Fibroblast of villous mesenchyme (primary cell): Measurements from ENCODE around the gene SREBF2. TPM values are rescaled to one million over a fixed set of nuclear protein-coding genes. Genes with fewer than 3 reads are reported as not detected.

Experiments used
- DNase-seq: peaks from one replicate; pipeline ENCODE4 v3.0.0-alpha.2; 2010; ENCODE audit warnings: low read depth
- H3K4me3 ChIP-seq: 2 replicates; pipeline ENCODE4 v1.5.1; 2011; ENCODE audit warnings: low read depth, mild to moderate bottlenecking, low read length
- CTCF ChIP-seq: IDR thresholded peaks from 2 replicates; pipeline ENCODE4 v1.5.1; 2012; ENCODE audit warnings: low read depth, mild to moderate bottlenecking, low read length; ENCODE audit not compliant: insufficient read depth
- total RNA-seq: library from RNA; depleted of rRNA; stranded (reverse); fragments of >200 nt; gene quantifications from 2 replicates; pipeline ENCODE4 v1.2.3, GENCODE V29; 2012

The SREBF2 gene
- total RNA-seq, 1 donor = 83.3 TPM

GRCh38 chr22:41920271-41920976, 87.5 kb downstream of the SREBF2 start:
- DNase-seq = no peak
- H3K4me3 ChIP-seq = no peak overlapping the region
- TF ChIP-seq CTCF = no peak

- DNase-seq = no peak
These were observed 89.4 kb downstream of the SREBF2 start for GRCh38 chr22:41922328-41922727.

GRCh38 chr22:41922940-41923594, 90.2 kb downstream of the SREBF2 start:
- no peak overlapping the region for H3K4me3 ChIP-seq

More at GRCh38 chr22:41922328-41922727, 89.4 kb downstream of the SREBF2 start:
- H3K4me3 ChIP-seq = no peak overlapping the region
- TF ChIP-seq CTCF = no peak

GRCh38 chr22:41923595-41924276, 90.8 kb downstream of the SREBF2 start:
- no peak overlapping the region for H3K4me3 ChIP-seq
- DNase-seq = no peak
- TF ChIP-seq CTCF = no peak

More at GRCh38 chr22:41922940-41923594, 90.2 kb downstream of the SREBF2 start:
- no peak for DNase-seq
- no peak for TF ChIP-seq CTCF

GRCh38 chr22:41925783-41926460, 93.0 kb downstream of the SREBF2 start:
- peak; percentile 62 for TF ChIP-seq CTCF
- DNase-seq = peak; percentile 55
- H3K4me3 ChIP-seq = peak overlapping the region; percentile 40

GRCh38 chr22:41927813-41928212, 94.9 kb downstream of the SREBF2 start:
- DNase-seq = no peak
- H3K4me3 ChIP-seq = no peak overlapping the region
- TF ChIP-seq CTCF = no peak
